GM19455 (cell line): ENCODE results near the gene CHKB.
A peak's percentile ranks its signal among the peaks of the same experiment; 100 is the strongest.

Experiments
- ATAC-seq: cut with Tn5 transposase; IDR thresholded peaks from one replicate; pipeline ENCODE4 v1.9.1; 2021; ENCODE audit not compliant: unreplicated experiment

CHKB gene

DNA sequence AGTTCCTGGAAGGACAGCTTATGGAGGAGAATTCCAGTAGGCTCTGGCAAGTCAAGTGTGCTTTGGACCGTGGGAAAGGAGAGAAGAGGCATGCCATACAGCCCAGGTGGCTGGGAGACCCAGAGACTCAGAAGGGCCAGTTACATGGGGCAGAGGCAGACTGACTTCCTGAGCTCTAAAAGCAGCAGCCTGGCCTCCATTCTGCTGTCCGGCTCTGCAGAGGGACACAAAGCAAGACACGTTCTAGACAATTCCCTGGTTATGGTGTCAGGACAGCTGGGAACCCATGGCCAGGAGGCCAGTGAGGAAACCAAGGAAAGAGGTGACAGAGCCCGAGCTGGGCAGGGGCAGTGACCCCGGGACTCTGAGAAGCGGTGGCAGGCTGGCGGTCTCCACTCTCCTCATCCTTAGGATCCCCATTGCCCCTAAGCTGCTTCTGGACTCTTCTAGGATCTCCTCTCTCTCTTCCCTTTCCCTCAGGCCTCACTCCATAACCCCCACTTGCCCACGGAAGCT is 7.2 kb downstream of the CHKB start:
- ATAC-seq = no peak

DNA sequence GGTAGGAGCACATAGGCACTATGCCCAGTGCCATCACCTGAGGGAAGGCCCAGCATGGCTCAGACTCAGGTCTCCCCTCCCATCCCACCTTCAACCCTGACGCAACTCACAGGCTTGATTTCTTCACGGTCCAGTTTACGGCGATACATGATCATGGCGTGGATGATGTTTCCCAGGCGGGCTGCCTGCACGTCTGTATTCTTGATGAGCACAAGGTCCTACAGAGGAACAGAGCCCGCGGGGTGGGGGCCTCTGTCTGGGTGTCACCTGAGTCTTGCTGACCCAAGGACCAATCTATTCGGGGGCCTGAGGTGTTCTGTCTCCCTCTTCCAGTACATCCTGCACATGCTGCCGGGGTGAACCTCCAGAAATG is 8.3 kb downstream of the CHKB start:
- ATAC-seq = no peak

DNA sequence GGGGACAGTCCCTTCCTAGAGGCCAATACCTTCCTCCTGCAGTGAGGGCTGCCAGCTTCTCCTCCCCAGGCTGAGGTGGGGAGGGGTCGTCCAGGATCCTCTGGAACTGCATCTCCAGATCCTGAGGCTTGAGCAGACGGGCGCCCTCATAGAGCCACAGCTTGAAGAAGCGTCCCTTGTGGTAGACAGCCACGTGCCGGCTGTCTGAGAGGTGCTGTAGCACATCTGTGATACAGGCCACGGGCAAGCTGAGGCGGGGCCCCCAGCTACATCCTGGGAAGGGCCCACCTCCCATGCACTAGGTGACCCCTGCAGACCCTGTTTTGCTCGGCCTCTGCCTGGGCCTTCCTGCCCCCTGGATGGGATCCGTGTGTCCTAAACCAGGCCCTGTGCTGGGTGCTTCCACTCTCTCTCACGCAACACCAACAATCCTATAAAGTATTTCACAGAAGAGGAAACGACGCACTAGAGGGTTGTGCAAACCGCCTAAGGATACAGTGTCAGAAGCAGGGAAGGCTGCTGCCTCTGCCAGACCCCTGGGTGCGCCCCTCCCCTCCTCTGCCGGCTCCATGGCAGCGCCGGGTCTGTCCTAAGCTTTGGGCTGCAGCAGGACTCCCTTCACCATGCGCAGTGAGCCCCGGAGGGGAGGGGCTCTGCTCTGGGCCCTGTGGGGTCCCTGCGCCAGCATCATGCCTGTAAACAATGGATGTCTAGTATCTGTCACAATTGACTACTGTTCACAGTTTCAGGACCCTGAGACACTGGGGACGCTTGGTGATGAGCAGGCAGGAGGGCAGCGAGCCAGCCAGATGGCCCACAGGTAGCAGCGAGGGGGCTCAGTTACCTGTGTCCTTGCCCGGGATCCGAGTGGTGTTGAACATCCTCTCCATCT is 8.9 kb downstream of the CHKB start:
- ATAC-seq = no peak

DNA sequence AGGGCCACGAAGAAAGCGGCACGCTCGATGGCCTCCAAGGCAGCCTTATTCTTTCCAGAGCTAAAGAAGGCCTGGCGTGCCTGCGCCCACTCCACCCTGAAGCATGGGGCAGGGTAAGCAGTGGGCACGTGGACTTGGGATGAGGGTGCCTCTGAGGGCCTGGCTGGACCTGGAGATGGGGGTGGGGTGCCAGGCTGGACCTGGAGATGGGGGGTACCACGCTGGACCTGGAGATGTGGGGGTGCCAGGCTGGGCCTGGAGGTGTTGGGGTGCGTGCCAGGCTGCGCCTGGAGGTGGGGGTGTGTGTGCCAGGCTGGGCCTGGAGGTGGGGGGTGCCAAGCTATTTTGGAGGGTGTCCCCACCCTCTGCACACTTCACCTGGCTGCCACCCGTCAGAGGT is 9.7 kb downstream of the CHKB start:
- no peak for ATAC-seq

DNA sequence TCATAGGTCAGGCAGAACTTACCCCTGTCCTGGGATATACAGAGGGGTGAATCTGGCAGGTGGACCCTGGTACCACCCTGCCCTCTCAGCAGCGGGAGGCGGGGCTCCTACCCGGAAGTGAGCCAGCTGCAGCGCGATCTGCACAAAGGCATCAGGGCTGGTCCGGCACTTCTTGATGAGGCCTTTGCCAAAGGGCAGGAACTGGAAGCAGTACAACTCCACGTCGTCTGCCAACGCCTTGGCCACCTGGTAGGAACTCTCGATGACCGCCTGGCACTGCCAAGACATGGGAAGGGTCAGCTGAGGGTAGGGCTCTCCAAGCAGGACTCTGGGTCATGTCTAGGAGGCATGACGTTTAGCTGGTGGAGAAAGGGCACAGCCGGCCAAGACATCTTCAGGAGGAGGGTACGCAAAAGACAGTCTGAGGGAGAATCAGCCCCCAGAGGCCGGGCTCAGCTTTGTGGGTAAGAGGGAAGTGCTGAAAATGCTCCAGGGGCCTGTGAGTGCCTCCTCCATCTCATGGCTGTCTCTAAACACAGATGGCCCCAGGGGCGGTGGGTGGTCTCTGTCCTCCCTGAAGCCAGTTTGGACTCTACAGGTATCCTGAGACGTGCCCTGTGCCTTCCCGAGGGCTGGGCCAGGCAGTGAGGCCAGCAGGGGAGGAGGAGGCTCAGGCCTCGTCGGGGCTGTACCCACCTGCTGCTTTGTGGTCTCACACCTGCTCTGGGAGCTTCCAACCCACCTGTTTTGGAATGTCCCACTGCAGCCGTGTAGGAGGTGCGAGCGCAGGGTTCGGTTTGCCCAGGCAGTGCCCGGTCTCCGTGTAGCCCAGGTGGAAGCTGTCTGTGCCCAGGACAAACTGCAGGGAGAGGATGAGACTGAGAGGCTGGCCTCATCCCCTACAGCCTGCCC is 11.1 kb downstream of the CHKB start:
- ATAC-seq = no peak

DNA sequence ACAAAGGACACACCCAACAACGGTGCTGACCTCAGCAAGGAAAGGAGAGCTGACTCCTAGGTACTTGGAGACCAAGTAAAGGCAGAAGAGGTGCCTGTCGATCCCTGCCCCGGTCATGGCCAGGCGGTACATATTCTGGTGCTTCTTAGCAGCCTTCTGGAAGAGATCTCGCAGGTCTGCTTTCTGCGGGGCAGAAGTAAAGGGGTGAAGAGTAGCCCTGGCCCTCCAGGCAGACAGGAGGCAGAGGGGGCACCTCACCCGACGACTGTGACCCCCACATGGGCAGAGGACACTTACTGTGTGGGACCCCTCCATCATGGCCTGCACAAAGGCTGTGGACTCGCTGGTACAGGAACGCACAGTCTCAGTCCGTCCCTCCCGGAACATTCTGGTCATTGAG is 11.8 kb downstream of the CHKB start:
- ATAC-seq = no peak

DNA sequence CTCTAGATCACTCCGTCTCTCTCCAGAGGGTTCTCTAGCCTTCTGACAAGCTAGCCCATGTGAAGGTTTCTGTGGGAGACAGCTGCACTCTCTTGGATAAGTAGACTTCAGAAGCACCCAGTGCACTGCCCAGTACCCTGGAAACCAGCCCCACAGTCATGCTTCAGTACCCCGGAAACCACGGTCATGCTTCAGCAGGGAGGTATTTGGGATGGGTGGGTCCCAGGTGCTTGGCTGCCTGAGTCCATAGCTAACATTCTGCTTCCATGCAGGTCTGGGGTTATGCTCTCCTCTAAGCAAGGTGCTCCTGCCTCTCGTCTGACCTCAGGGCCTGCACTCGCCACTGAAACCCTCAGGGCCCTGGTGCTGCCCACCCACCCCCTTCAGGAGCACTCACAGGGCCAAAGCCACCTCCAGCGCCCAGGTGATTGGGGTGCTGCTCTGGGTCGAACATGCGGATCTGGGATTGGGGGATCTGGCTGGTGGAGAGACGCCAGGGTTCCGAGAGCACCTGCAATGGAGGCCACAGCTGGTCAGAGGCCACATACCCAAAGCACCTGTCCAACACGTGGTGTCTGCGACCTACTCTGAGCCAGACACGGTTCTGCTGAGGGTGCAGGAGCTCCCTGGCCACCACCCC is 12.6 kb downstream of the CHKB start:
- no peak for ATAC-seq

DNA sequence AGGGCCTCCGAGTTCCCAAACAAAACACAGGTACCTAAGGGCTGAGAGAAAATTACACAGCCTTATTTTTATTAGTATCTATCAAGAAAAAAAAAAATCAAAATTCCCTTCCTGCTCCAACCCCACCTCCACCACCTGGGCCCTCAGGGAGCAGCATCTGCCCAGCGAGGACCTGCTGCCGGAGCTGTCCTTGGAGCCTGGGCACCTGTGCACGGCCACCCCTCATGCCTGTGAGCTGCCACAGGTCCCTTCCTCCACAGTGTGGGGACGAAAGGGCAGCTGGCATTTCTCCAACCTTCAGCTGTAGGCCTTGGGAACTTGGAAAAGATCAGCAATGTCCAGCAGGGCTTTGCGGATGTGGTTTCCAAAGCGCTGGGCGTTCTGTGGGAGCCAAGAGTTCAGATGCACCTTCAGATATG is 13.6 kb downstream of the CHKB start:
- no peak for ATAC-seq

DNA sequence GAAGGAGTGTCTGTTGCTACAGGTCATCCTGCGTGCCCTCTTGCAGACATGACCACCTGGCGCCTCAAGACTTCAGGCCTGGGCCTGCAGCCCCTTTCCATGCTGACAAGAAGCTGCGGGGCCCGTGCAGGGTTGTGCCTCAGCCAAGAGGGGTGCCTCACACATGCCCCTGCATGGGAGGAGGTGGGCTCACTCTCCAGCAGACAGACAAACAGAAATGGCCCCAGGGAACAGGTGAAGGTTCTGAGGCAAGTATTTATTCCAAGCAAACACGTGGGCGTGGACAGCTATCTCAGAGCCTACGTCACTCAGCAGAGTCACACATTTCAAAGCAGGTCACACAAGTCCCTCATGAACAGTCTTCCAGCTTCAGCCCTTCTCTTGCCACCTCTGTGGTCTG is 14.0 kb downstream of the CHKB start:
- no peak for ATAC-seq

DNA sequence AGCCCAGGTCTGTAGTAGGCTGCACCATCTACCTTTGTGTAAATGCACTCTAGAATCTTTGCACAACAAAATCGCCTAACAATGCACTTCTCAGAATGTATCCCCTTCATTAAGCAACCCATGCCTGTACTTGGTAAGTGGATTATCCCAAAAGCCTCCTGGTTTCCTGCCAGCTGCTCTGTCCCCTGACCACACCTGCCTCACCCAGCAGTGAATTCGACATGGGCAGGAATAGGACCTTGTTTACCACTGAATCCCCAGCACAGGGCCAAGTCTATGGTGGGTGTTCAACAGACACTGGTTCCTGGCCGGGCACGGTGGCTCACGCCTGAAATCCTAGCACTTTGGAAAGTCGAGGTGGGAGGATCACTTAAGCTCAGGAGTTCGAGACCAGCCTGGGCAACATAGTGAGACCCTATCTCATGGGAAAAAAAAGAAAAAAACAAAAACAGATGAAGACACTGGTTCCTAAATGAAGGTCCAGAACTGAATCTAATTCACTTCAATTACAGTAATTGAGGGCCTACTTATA is 14.9 kb downstream of the CHKB start:
- ATAC-seq = no peak

DNA sequence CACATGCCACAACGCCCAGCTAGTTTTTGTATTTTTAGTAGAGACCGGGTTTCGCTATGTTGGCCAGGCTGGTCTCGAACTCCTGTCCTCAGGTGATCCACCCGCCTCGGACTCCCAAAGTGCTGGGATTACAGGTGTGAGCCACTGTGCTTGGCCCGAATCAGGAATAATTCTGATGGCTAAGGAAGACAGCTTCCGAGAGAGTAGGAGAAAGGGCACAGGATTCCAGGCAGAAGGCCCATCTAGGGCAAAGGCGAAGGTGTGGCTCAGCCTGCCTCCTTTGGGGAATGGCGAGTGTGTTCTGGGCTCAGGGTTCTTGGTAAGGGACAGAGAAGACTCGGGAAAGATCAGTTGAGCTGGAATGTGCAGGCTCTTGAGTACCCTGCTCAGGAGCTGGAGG is 18.4 kb downstream of the CHKB start:
- no peak for ATAC-seq

DNA sequence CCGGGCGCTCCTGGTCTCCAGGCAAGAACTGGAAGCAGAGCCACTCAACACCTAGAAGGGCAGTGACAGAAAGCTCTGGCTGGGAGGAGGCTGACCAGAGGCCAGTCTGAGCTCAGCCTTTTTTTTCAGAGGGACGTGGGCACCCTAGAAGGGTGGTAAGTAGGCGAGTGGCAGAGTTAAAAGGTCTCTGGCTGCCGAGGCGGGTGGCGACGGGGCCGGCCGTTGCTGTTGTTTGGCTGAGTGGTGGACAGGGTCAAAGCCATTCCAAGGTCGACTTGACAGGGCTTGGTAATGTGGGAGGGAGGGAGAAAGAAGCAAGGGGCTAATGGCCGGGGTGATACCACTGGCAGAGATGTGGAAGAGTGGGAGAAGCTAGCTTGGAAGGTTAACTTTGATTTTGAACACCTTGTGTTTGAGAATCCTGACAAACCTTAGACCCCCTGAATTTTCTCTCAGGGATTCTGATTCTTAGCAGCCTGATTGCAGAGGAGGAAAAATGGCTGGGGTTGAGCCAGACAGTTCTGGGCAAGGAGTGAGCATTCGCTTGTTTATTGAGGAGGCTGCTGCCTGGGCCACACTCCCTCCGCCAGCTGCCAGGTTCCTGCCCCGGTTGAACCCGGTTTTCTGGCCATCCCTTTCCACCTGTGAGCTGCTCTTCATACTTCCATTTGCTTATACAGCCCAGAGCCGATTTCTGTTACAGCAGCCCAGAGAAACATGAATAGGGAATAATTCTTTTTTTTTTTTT is 19.1 kb downstream of the CHKB start:
- no peak for ATAC-seq

DNA sequence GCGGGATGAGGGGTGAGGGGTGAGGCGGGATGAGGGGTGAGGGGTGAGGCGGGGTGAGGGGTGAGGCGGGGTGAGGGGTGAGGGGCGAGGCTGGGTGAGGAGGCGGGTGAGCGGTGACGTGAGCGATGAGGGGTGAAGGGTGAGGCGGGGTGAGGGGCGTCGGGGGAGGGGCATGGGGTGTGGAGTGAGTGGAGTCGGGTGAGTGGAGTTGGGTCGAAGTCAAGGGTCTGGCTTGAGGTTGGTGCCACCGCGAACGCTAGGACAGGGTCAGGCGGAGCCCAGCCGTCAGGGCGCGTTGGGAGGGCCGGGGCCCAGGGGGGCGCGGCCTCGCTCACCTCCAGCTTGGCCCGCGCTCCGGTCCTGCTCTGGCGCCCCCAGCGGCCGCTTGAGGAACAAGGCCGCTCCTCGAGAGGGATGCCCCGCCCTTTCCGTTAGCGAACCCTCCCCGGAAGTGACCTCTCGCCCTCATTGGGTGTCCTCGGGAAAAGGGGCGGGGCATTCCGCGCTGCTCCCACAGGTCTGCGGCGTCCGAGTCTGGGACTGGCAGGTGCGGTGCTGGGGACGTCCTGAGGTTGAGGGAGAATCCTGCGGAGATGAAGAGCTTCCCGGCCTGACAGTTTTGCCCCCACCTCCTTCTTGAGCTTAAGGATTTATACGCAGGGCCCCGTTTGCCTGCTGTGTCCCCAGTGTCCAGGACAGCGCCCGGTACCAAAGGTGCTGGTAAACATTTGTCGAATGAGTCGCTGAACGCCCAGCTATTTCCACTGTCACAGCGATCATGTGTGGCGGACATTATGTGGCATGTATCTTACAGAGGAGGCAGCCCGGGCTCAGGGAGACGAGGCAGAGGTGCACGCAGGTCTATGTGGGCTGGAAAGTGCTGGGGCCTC is 19.9 kb downstream of the CHKB start, which contains the start of gene SYCE3:
Gene SYCE3 (minus strand): TSS at position 397 of the 890 bp plus-strand sequence. CDS start 6,514 bp downstream, outside the sequence.
- peak; percentile 94 for ATAC-seq

DNA sequence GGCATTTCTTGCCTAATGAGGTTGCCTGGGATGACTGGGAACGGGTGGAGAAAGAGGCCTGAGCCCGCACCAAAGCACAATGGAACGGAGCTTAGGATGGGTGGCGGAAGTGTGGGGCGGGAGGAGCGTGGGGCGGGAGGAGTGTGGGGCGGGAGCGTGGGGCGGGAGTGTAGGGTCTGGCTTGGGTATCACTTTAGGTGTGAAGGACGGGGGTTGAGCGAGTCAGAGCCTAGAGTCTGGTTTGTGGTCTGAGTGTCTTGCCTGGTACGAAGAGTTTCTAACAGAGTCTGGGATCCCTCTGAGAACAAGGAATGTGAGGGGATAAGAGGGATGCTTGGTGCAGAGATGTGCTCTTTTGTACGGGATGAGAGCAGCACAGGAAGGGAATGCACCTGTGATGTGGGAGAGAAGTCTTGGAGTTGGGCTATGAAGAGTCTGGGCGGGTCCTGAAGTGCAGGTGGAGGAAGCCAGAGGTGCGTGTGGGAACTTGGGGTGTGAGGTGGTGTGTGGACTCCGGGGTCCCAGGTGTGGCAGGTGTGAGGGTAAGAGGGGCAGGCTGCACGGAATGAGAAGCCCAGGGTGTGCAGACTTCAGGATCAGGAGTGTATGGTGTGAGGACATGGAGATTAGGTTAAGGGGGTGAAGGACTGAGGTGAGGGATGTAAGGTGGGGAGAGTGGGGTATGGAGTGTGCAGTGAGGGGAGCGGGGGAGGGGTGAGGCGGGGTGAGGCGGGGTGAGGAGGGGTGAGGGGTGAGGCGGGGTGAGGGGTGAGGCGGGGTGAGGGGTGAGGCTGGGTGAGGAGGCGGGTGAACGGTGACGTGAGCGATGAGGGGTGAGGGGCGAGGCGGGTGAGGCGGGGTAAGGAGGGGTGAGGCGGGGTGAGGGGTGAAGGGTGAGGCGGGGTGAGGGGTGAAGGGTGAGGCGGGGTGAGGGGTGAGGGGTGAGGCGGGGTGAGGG is 21.0 kb downstream of the CHKB start:
- ATAC-seq = no peak

DNA sequence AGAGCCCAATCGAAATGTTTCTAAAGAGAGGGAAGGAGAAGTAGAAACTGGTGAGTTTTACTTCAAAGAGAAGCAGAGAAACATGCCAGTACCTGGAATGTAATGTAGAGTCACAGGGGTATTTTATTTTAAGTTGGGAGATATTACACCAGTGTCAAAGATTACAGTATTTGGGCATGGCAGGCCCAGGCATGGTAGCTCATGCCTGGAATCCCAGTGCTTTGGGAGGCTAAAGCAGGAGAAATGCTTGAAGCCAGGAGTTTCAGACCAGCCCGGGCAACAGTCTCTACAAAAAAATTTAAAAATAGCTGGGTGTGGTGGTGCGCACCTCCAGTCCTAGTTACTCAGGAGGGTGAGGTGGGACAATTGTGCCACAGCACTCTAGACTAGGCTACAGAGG is 22.6 kb downstream of the CHKB start:
- no peak for ATAC-seq

DNA sequence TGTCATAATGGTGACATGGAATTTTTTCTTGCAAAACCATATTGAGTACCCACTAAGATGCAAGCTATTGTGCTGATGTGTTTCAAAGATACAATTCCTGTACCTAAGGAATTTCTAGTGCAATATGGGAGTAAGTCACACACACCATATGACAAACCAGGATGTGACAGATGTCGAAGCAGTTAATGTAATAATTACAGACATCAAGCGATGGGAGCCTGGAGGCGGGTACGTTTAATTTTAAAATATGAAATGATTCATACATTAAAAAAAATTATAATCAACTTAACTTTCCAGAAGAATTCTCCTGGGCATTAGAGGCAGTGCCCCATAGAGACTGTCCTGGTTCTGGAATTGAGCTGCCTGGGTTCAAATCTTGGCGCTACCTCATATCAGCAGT is 25.9 kb downstream of the CHKB start:
- ATAC-seq = no peak

DNA sequence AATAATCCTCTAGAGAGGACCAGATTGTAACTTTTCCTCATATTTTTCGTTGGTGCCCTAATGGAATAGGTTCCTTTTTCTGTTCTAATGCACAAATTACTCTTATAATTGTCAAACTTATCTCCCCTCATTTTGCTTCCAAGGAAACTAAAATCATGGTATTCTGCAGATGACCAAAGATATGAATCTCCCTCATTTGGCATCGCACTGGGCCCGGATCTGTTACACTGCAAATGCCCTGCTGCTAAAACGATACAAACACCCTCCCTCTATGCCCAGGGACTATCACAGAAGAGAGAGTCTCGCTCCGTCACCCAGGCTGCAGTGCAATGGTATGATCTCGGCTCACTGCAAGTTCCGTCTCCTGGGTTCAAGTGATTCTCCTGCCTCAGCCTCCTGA is 29.3 kb downstream of the CHKB start:
- ATAC-seq = no peak

DNA sequence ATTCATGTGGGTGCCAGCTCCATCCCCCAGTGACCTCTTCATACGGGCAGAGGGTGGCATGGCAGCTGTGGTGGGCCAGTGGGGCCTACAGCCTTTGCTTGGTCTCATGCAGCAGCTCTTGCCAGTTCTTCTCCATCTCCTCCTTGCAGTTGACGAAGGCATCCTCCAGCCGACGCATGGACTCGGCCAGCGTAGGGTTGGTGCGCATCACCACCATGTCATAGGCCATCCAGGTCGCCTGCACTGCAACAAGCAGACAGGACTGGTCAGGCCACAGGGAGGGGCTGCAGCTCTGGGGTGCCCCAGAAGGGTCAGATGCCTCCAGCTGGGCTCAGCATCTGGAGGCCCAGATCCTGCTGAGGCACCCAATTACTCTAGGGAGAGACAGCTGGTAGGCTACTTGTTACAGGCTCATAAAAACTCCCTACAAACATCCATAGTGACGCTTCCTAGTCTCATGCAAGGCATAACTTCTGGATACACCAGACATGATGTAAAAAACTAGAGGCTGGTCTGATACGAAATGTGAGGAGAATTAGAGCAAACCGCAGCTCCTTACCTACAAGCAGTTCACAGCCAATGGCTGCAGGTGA is 31.4 kb downstream of the CHKB start:
- ATAC-seq = no peak
